ENCODE data around the gene TC2N. TPM values are rescaled to one million over a fixed set of nuclear protein-coding genes. Genes with fewer than 3 reads are reported as not detected.

Gene TC2N
- total and polyA plus RNA-seq, 2 donors (not counting 3 experiments of a cell fraction or from before 2014, with no cell fraction given), result 0.40 TPM; not detected in 1

- Histone ChIP-seq H3K36me3 (ENCODE audit: control insufficient read depth in 2 of 2, extremely low read depth in 1 of 2, insufficient read depth in 2 of 2, low read length in 2 of 2) (no peaks in the 10 kb centered on the region), H3K4me1 (ENCODE audit: control insufficient read depth, extremely low read depth, insufficient read depth, low read length) (no peaks in the 10 kb centered on the region), H3K9me1 (replicated peaks; ENCODE audit: control insufficient read depth, extremely low read depth, insufficient read depth, low read length) (no peaks in the 10 kb centered on the region), H3K4me3 (replicated peaks in 1 of 3; ENCODE audit: insufficient read depth in 1 of 3, low read depth in 1 of 3, low read length in 3 of 3) (no peak overlapping the region), H3K27ac (ENCODE audit: insufficient read depth, low read depth, low read length) (no peak overlapping the region), H3K79me2 (ENCODE audit: control insufficient read depth, insufficient read depth, low read length) (no peaks in the 10 kb centered on the region), H4K20me1 (replicated peaks; ENCODE audit: control insufficient read depth, extremely low read depth, insufficient read depth, low read length) (no peaks in the 10 kb centered on the region), H2AFZ (ENCODE audit: low read depth, low read length) (no peak overlapping the region), H3K4me2 (ENCODE audit: insufficient read depth, low read length) (no peak overlapping the region), H3K9me3 (replicated peaks; ENCODE audit: control insufficient read depth, insufficient read depth, low read length) (no peaks in the 10 kb centered on the region), H3K27me3 (ENCODE audit: control insufficient read depth in 2 of 2, insufficient read depth in 2 of 2, low read length in 2 of 2) (peaks cover 0 to 2% of the 10 kb centered on the region in 2 experiments), H3K9ac (replicated peaks; ENCODE audit: extremely low read depth, insufficient read depth, low read length) (no peak overlapping the region)
- BruUV-seq (replicated peaks), result no TSS peak
- no peak for FAIRE-seq
- intact Hi-C loops (cut with micrococcal nuclease), result no loop called here
- POLR2A ChIA-PET, result no interaction called here
- DNase-seq (ENCODE audit: low read depth, low spot score), result peak; percentile 32
- TF ChIP-seq FOS (IDR thresholded peaks at IDR 0.05; ENCODE audit: borderline replicate concordance, insufficient read depth, low read length) (no peak), POLR2AphosphoS5 (IDR thresholded peaks at IDR 0.05; ENCODE audit: insufficient read depth, low read depth, low read length) (no peak), MYC (IDR thresholded peaks at IDR 0.05; ENCODE audit: low read depth, low read length) (no peak), CTCF (IDR thresholded peaks at IDR 0.05; ENCODE audit: extremely low read depth in 1 of 2, insufficient read depth in 1 of 2, low read depth in 1 of 2, low read length in 2 of 2) (no peak), JUN (IDR thresholded peaks at IDR 0.05; ENCODE audit: borderline replicate concordance, insufficient read depth, insufficient read length, low read depth) (no peak), POLR2A (IDR thresholded peaks at IDR 0.05; ENCODE audit: low read depth, low read length) (no peak), EZH2 (IDR thresholded peaks at IDR 0.05; ENCODE audit: borderline replicate concordance, low read depth, low read length, severe bottlenecking) (no peak), GATA2 (IDR thresholded peaks at IDR 0.05; ENCODE audit: insufficient read depth, insufficient read length, low read depth, low read length) (no peak)
- TF ChIP-seq, protein P1, sequence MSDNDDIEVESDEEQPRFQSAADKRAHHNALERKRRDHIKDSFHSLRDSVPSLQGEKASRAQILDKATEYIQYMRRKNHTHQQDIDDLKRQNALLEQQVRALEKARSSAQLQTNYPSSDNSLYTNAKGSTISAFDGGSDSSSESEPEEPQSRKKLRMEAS (IDR thresholded peaks at IDR 0.05; ENCODE audit: insufficient read depth, insufficient read length), result no peak
- CTCF ChIA-PET, result no interaction called here
- dilution Hi-C loops (cut with MboI; ENCODE audit: extremely low pct_ligation_motif_present, low sequenced_read_pairs), result no loop called here
Measured at GRCh38 chr14:91889477-91890211, 22.3 kb upstream of the TC2N start.

Measured in endothelial cell of umbilical vein (primary cell).